Measurements from ENCODE around the gene BANK1.

Gene BANK1

GRCh38 chr4:102031406-102031805, 240.9 kb downstream of the BANK1 start:
- no peak overlapping the region for H3K4me3 ChIP-seq (ENCODE audit: low read depth, low read length)
- no peak for DNase-seq (ENCODE audit: low read depth)
- TF ChIP-seq CTCF (IDR thresholded peaks at IDR 0.05; ENCODE audit: low read depth, low read length, missing control alignments), result no peak

GRCh38 chr4:102036016-102036415, 245.5 kb downstream of the BANK1 start:
- no peak for TF ChIP-seq CTCF (IDR thresholded peaks at IDR 0.05; ENCODE audit: low read depth, low read length, missing control alignments)
- DNase-seq (ENCODE audit: low read depth), result no peak

GRCh38 chr4:102036619-102037376, 246.3 kb downstream of the BANK1 start:
- H3K4me3 ChIP-seq (ENCODE audit: low read depth, low read length), result no peak overlapping the region
- no peak for TF ChIP-seq CTCF (IDR thresholded peaks at IDR 0.05; ENCODE audit: low read depth, low read length, missing control alignments)
- DNase-seq (ENCODE audit: low read depth), result no peak

More at GRCh38 chr4:102036016-102036415, 245.5 kb downstream of the BANK1 start:
- H3K4me3 ChIP-seq (ENCODE audit: low read depth, low read length), result no peak overlapping the region

- no peak for DNase-seq (ENCODE audit: low read depth)
- TF ChIP-seq CTCF (IDR thresholded peaks at IDR 0.05; ENCODE audit: low read depth, low read length, missing control alignments), result no peak
- no peak overlapping the region for H3K4me3 ChIP-seq (ENCODE audit: low read depth, low read length)
Observed at GRCh38 chr4:102037566-102037965, 247.0 kb downstream of the BANK1 start.

- DNase-seq (ENCODE audit: low read depth), result no peak
- TF ChIP-seq CTCF (IDR thresholded peaks at IDR 0.05; ENCODE audit: low read depth, low read length, missing control alignments), result no peak
- H3K4me3 ChIP-seq (ENCODE audit: low read depth, low read length), result no peak overlapping the region
Observed at GRCh38 chr4:102042871-102043802, 252.6 kb downstream of the BANK1 start.

- no peak for TF ChIP-seq CTCF (IDR thresholded peaks at IDR 0.05; ENCODE audit: low read depth, low read length, missing control alignments)
- no peak overlapping the region for H3K4me3 ChIP-seq (ENCODE audit: low read depth, low read length)
- no peak for DNase-seq (ENCODE audit: low read depth)
Observed at GRCh38 chr4:102047616-102048015, 257.1 kb downstream of the BANK1 start.
